HCT116 (cell line): ENCODE results near the gene TTC21B. TPM values are rescaled to one million over a fixed set of nuclear protein-coding genes. Genes with fewer than 3 reads are reported as not detected.

Source experiments
- ATAC-seq: fragments of 200-7000 bp; cut with Tn5 transposase; 2 replicates; pipeline ENCODE4 v1.9.1; 2020; ENCODE audit warnings: mild to moderate bottlenecking, moderate library complexity
- BruUV-seq: library from RNA; stranded (reverse); fragments of 400-500 nt; replicated peaks from 2 replicates; lab custom pipeline; 2021; lab: Mats Ljungman, UMichigan
- CTCF ChIA-PET: fragments of 300-600 bp; sonication (Branson Sonifier 250); formaldehyde crosslinking; loops from one replicate; lab custom pipeline; 2021; ENCODE audit warnings: antibody characterized with exemption; lab: Charles Lee
- POLR2A ChIA-PET: fragments of 300-600, 350-600 bp; sonication (Branson Sonifier 250); formaldehyde crosslinking; loops from one replicate; lab custom pipeline; 2021; ENCODE audit warnings: antibody characterized with exemption; lab: Charles Lee
- RAD21 ChIA-PET, 2 experiments: fragments of 300-600 bp; sonication (Branson Sonifier 250); formaldehyde crosslinking; loops; one replicate each; lab custom pipeline; 2023; ENCODE audit warnings: low total read pairs in 2 of 2; ENCODE audit not compliant: uncharacterized antibody in 2 of 2, unreplicated experiment in 2 of 2, low non-redundant PET in 1 of 2; lab: Charles Lee
- DNase-seq: peaks from one replicate; pipeline ENCODE4 v3.0.0-alpha.2; 2010; ENCODE audit warnings: low read depth, low spot score
- H2AFZ ChIP-seq: fragments of 200-600 bp; shearing (Covaris generic), sonication (generic); 2 replicates; pipeline ENCODE4 v1.6.1; 2017; ENCODE audit warnings: low read depth, mixed run types, mixed read lengths, antibody characterized with exemption, low read length; ENCODE audit not compliant: poor library complexity, severe bottlenecking
- H3K27ac ChIP-seq: 2 replicates; pipeline ENCODE4 v1.5.1; 2012; ENCODE audit warnings: low read depth, low read length
- H3K27me3 ChIP-seq: fragments of 200-600 bp; sonication (generic); 2 replicates; pipeline ENCODE4 v1.6.1; 2016; ENCODE audit warnings: mixed run types, low read length, mixed read lengths; ENCODE audit not compliant: insufficient read depth
- H3K36me3 ChIP-seq, 2 experiments: fragments of 200-500 bp in 1 of 2; fragments of 200-600 bp in 1 of 2; sonication (Bioruptor generic) in 1 of 2; sonication (generic) in 1 of 2; 2 replicates each; pipeline versions ENCODE4 v1.5.1 to v1.6.1; 2014 to 2016; ENCODE audit warnings: low read length in 2 of 2, inconsistent platforms in 1 of 2, mixed read lengths in 1 of 2, mixed run types in 1 of 2; ENCODE audit not compliant: insufficient read depth in 2 of 2, control insufficient read depth in 1 of 2
- H3K4me1 ChIP-seq, 2 experiments: fragments of 200-600 bp in 1 of 2; sonication (generic) in 1 of 2; 2 replicates each; pipeline versions ENCODE4 v1.5.1 to v1.6.1; 2012 to 2017; ENCODE audit warnings: low read length in 2 of 2, inconsistent platforms in 1 of 2, mild to moderate bottlenecking in 1 of 2, mixed read lengths in 1 of 2, mixed run types in 1 of 2, moderate library complexity in 1 of 2; ENCODE audit not compliant: insufficient read depth in 2 of 2, control insufficient read depth in 1 of 2
- H3K4me2 ChIP-seq: fragments of 200-600 bp; sonication (generic); 2 replicates; pipeline ENCODE4 v1.6.1; 2017; ENCODE audit warnings: mixed run types, low read length, mixed read lengths
- H3K4me3 ChIP-seq, 2 experiments: fragments of 200-600 bp in 1 of 2; sonication (generic) in 1 of 2; replicated peaks in 1 of 2; 2 replicates each; pipeline ENCODE4 v1.5.1; 2011 to 2016; ENCODE audit warnings: low read length in 2 of 2, control low read depth in 1 of 2, low read depth in 1 of 2, mild to moderate bottlenecking in 1 of 2, mixed read lengths in 1 of 2, mixed run types in 1 of 2
- H3K79me2 ChIP-seq: fragments of 200-600 bp; sonication (generic); 2 replicates; pipeline ENCODE4 v1.6.1; 2017; ENCODE audit warnings: mild to moderate bottlenecking, mixed run types, low read length, moderate library complexity, mixed read lengths; ENCODE audit not compliant: insufficient read depth
- H3K9ac ChIP-seq: fragments of 200-600 bp; sonication (generic); 2 replicates; pipeline ENCODE4 v1.6.1; 2016; ENCODE audit warnings: low read length, mixed read lengths
- H3K9me2 ChIP-seq: fragments of 200-600 bp; sonication (generic), shearing (Covaris generic); 2 replicates; pipeline ENCODE4 v1.6.1; 2017; ENCODE audit warnings: mixed run types, mild to moderate bottlenecking, moderate library complexity; ENCODE audit not compliant: insufficient read depth
- H3K9me3 ChIP-seq, 2 experiments: fragments of 200-500 bp in 1 of 2; fragments of 200-600 bp in 1 of 2; sonication (Bioruptor generic) in 1 of 2; sonication (generic) in 1 of 2; 2 replicates each; pipeline ENCODE4 v1.6.1; 2014 to 2017; ENCODE audit warnings: low read length in 2 of 2, mixed read lengths in 2 of 2, inconsistent platforms in 1 of 2, low read depth in 1 of 2, mild to moderate bottlenecking in 1 of 2, mixed run types in 1 of 2, moderate library complexity in 1 of 2; ENCODE audit not compliant: control insufficient read depth in 1 of 2, insufficient read depth in 1 of 2
- H4K20me1 ChIP-seq: fragments of 200-600 bp; sonication (generic), shearing (Covaris generic); 2 replicates; pipeline ENCODE4 v1.6.1; 2017; ENCODE audit warnings: mixed run types, mild to moderate bottlenecking, moderate library complexity; ENCODE audit not compliant: insufficient read depth
- CBX3 ChIP-seq: IDR thresholded peaks from 2 replicates; pipeline ENCODE4 v1.6.1; 2012; ENCODE audit warnings: low read depth
- EGR1 ChIP-seq: IDR thresholded peaks from 2 replicates; pipeline ENCODE4 v1.6.1; 2012; ENCODE audit warnings: low read depth
- EZH2 ChIP-seq: fragments of 200-600 bp; sonication (generic); IDR thresholded peaks from 2 replicates; pipeline ENCODE4 v1.6.1; 2017; ENCODE audit warnings: antibody characterized with exemption, mixed run types
- EZH2phosphoT487 ChIP-seq: fragments of 200-600 bp; IDR thresholded peaks from 2 replicates; pipeline ENCODE4 v1.6.1; 2018; ENCODE audit warnings: antibody characterized with exemption, borderline replicate concordance
- POLR2A ChIP-seq: IDR thresholded peaks from 2 replicates; pipeline ENCODE4 v1.7.0; 2011; ENCODE audit warnings: borderline replicate concordance; ENCODE audit not compliant: insufficient read depth, insufficient read length; ENCODE audit errors: extremely low read depth
- RAD21 ChIP-seq: IDR thresholded peaks from 2 replicates; pipeline ENCODE4 v1.6.1; 2012; ENCODE audit warnings: low read depth, mild to moderate bottlenecking
- SIN3A ChIP-seq: IDR thresholded peaks from 2 replicates; pipeline ENCODE4 v1.6.1; 2012; ENCODE audit warnings: low read depth
- SRF ChIP-seq: IDR thresholded peaks from 2 replicates; pipeline ENCODE4 v1.6.1; 2012; ENCODE audit warnings: low read depth
- TCF7L2 ChIP-seq: IDR thresholded peaks from 2 replicates; pipeline ENCODE4 v1.7.0; 2011; ENCODE audit warnings: borderline replicate concordance, inconsistent platforms; ENCODE audit not compliant: insufficient read depth, insufficient read length; ENCODE audit errors: extremely low read depth
- ZFX ChIP-seq: fragments of 450-650 bp; IDR thresholded peaks from 2 replicates; pipeline ENCODE4 v1.6.1; 2017
- intact Hi-C: fragments of 100-400 bp; cut with micrococcal nuclease; formaldehyde crosslinking; loops from 2 replicates; pipeline ENCODE4 v1.10.0; 2022
- total RNA-seq: library from RNA; stranded (reverse); gene quantifications from one replicate; pipeline ENCODE4 v1.2.1, GENCODE V29; 2021; ENCODE audit not compliant: unreplicated experiment
- TF ChIP-seq, protein P1 (sequence below): IDR thresholded peaks from 2 replicates; pipeline ENCODE4 v1.6.1; 2012; ENCODE audit warnings: low read depth
- TF ChIP-seq, protein P2 (sequence below): IDR thresholded peaks from 2 replicates; pipeline ENCODE4 v1.6.1; 2011; ENCODE audit warnings: mild to moderate bottlenecking, low read length, moderate library complexity; ENCODE audit not compliant: insufficient replicate concordance; ENCODE audit errors: extremely low read depth
- TF ChIP-seq, protein P3 (sequence below): IDR thresholded peaks from 2 replicates; pipeline ENCODE4 v1.6.1; 2012
- TF ChIP-seq, protein P4 (sequence below), 3 experiments: fragments of 200-600 bp in 1 of 3; sonication (generic) in 1 of 3; IDR thresholded peaks in 2 of 3; conservative IDR thresholded peaks in 1 of 3; 2 replicates each; pipeline ENCODE4 v1.5.1; 2012 to 2017; ENCODE audit warnings: low read depth in 2 of 3, low read length in 2 of 3, antibody characterized with exemption in 1 of 3, borderline replicate concordance in 1 of 3, control low read depth in 1 of 3, mild to moderate bottlenecking in 1 of 3, mixed read lengths in 1 of 3, mixed run types in 1 of 3, moderate library complexity in 1 of 3; ENCODE audit not compliant: insufficient read depth in 1 of 3

The TTC21B gene
- total RNA-seq, 1 experiment from 2014 or later = 12.2 TPM

DNA sequence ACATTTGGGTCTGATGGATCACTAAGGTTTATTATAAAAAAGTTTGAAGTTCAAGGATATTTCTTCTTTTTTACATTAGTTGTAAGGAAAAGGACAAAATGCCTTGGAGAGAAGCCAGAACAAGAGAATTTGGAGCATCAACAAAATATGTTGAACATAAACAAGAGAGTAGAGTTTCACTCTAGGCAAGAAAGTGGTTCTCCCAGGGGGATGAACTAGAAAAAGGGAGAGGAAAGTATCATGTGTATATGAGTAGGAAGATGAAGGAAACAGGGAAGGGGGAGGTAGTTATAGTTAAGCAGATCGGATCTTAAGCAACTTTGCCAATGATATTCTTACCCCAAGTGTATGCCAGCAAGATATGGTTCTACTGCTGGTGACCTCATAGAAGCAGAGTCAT is 95.7 kb downstream of the TTC21B start (continued):
- no peak for TF ChIP-seq EGR1
- TF ChIP-seq ZFX = no peak
- TF ChIP-seq SIN3A = no peak
- TF ChIP-seq, protein P1, sequence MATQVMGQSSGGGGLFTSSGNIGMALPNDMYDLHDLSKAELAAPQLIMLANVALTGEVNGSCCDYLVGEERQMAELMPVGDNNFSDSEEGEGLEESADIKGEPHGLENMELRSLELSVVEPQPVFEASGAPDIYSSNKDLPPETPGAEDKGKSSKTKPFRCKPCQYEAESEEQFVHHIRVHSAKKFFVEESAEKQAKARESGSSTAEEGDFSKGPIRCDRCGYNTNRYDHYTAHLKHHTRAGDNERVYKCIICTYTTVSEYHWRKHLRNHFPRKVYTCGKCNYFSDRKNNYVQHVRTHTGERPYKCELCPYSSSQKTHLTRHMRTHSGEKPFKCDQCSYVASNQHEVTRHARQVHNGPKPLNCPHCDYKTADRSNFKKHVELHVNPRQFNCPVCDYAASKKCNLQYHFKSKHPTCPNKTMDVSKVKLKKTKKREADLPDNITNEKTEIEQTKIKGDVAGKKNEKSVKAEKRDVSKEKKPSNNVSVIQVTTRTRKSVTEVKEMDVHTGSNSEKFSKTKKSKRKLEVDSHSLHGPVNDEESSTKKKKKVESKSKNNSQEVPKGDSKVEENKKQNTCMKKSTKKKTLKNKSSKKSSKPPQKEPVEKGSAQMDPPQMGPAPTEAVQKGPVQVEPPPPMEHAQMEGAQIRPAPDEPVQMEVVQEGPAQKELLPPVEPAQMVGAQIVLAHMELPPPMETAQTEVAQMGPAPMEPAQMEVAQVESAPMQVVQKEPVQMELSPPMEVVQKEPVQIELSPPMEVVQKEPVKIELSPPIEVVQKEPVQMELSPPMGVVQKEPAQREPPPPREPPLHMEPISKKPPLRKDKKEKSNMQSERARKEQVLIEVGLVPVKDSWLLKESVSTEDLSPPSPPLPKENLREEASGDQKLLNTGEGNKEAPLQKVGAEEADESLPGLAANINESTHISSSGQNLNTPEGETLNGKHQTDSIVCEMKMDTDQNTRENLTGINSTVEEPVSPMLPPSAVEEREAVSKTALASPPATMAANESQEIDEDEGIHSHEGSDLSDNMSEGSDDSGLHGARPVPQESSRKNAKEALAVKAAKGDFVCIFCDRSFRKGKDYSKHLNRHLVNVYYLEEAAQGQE = no peak
- TF ChIP-seq SRF = no peak
- TF ChIP-seq RAD21 = no peak

DNA sequence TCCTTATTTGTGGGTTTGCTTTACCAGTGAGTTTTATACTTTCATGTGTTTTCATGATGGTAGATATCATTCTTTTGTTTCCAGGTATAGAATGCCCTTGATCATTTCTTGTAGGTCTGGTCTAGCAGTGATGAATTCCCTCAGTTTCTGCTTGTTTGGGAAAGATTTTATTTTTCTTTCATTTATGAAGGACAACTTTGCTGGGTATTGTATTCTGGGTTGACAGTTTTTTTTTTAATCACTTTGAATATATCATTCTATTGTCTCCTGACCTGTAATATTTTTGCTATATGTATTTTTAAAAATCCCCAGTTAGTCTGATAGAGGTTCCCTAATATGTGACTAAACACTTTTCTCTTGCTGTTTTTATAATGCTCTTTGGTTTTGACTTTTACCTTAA is 101.2 kb downstream of the TTC21B start:
- ATAC-seq = no peak
- intact Hi-C loops = no loop called here
- Histone ChIP-seq H3K9ac (no peak overlapping the region), H3K4me3 (no peak overlapping the region), H3K4me2 (no peak overlapping the region), H3K27ac (no peak overlapping the region), H3K79me2 (no peaks in the 10 kb centered on the region), H3K9me3 (no peaks in the 10 kb centered on the region), H2AFZ (no peak overlapping the region), H3K36me3 (no peaks in the 10 kb centered on the region), H3K27me3 (no peaks in the 10 kb centered on the region), H3K9me2 (no peaks in the 10 kb centered on the region), H3K4me1 (no peaks in the 10 kb centered on the region), H4K20me1 (no peaks in the 10 kb centered on the region)
- no TSS peak for BruUV-seq
- ChIA-PET RAD21 (no interaction called here), POLR2A (no interaction called here), CTCF (no interaction called here)
- DNase-seq = no peak
- TF ChIP-seq SRF = no peak
- TF ChIP-seq, protein P2, sequence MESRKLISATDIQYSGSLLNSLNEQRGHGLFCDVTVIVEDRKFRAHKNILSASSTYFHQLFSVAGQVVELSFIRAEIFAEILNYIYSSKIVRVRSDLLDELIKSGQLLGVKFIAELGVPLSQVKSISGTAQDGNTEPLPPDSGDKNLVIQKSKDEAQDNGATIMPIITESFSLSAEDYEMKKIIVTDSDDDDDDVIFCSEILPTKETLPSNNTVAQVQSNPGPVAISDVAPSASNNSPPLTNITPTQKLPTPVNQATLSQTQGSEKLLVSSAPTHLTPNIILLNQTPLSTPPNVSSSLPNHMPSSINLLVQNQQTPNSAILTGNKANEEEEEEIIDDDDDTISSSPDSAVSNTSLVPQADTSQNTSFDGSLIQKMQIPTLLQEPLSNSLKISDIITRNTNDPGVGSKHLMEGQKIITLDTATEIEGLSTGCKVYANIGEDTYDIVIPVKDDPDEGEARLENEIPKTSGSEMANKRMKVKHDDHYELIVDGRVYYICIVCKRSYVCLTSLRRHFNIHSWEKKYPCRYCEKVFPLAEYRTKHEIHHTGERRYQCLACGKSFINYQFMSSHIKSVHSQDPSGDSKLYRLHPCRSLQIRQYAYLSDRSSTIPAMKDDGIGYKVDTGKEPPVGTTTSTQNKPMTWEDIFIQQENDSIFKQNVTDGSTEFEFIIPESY = no peak
- TF ChIP-seq EZH2phosphoT487 = no peak
- no peak for TF ChIP-seq POLR2A
- TF ChIP-seq, protein P3, sequence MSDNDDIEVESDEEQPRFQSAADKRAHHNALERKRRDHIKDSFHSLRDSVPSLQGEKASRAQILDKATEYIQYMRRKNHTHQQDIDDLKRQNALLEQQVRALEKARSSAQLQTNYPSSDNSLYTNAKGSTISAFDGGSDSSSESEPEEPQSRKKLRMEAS = no peak
- TF ChIP-seq, protein P1 = no peak
- no peak for TF ChIP-seq EZH2
- no peak for TF ChIP-seq CBX3
- no peak for TF ChIP-seq ZFX
- no peak for TF ChIP-seq TCF7L2
- TF ChIP-seq, protein P4, sequence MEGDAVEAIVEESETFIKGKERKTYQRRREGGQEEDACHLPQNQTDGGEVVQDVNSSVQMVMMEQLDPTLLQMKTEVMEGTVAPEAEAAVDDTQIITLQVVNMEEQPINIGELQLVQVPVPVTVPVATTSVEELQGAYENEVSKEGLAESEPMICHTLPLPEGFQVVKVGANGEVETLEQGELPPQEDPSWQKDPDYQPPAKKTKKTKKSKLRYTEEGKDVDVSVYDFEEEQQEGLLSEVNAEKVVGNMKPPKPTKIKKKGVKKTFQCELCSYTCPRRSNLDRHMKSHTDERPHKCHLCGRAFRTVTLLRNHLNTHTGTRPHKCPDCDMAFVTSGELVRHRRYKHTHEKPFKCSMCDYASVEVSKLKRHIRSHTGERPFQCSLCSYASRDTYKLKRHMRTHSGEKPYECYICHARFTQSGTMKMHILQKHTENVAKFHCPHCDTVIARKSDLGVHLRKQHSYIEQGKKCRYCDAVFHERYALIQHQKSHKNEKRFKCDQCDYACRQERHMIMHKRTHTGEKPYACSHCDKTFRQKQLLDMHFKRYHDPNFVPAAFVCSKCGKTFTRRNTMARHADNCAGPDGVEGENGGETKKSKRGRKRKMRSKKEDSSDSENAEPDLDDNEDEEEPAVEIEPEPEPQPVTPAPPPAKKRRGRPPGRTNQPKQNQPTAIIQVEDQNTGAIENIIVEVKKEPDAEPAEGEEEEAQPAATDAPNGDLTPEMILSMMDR (IDR thresholded peaks at IDR 0.05 in 2 of 3, conservative IDR thresholded peaks at IDR 0.05 in 1 of 3; ENCODE audit: borderline replicate concordance in 1 of 3, insufficient read depth in 1 of 3, low read depth in 2 of 3, low read length in 2 of 3) = no peak
- no peak for TF ChIP-seq EGR1
